HG02623 (cell line): ENCODE results near the gene CC2D2A.
"Not testable (repeated sequence)": the region's sequence is repeated elsewhere in the genome, so short reads cannot be mapped to it uniquely, and the experiment has no call there.

Source experiments
- ATAC-seq: cut with Tn5 transposase; IDR thresholded peaks from one replicate; pipeline ENCODE4 v1.9.1; 2021; ENCODE audit warnings: moderate library complexity; ENCODE audit not compliant: unreplicated experiment

The CC2D2A gene

DNA sequence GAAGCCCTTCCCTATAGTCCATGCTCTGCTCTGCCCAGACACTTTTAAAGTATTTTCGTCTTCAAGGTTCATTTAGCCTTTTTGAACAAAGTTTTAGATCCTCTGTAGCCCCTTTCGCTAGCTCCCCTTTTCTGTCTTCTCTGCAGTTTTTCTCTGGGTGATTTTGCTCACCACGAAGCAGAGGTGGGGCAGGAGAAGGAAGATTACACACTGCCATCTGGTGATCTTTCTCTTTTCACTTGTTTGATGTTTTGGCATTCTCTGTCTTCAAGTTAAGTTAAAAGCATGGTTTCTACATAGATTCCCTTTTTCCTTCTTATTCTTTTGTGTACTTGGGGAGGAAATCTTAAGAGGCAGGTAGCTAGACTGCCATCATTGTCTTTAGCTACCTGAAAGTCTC, 43.9 kb downstream of the CC2D2A start:
- ATAC-seq, result no peak

DNA sequence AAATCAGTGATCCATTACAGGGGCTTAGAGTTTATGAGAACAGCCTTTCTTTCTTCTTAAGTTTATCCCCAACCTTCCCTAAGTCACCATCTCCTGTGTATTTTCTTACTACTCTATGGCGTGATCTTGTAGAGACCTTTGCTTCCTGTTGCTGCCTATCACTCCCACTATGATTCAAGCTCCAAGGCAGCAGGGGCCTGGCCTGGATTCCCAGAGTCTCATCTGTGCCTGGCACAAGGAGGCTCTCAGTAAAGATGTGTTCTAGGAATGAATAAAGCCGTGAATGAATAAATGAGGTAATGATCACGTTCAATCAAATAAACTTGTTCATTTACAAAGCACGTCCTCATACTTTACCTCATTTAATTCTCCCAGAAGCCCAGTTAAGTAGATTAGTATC, 45.4 kb downstream of the CC2D2A start:
- no peak for ATAC-seq

DNA sequence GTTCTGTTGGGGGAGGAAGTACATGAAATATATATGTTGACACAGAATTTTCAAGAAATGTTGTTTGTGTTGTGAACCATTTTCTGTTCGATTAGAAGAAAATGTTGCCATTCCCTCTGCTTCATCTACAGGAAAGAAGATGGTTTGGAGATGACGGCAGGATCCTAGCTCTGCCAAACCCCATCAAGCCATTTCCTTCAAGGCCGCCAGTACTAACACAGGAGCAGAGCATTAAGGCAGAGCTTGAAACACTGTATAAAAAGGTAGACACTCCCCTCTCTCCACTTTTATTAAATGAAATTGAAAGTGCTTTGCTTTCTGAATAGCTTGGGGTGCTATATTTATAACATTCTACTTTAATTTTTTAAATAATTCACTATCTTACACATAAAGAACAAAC, 46.8 kb downstream of the CC2D2A start:
- ATAC-seq, result no peak

GRCh38 chr4:15517681-15518080, 48.0 kb downstream of the CC2D2A start:
- not testable (repeated sequence) for ATAC-seq

- no peak for ATAC-seq
Observed at GRCh38 chr4:15521442-15522039, 51.9 kb downstream of the CC2D2A start.

- ATAC-seq, result no peak
Observed at GRCh38 chr4:15525080-15525479, 55.4 kb downstream of the CC2D2A start.

DNA sequence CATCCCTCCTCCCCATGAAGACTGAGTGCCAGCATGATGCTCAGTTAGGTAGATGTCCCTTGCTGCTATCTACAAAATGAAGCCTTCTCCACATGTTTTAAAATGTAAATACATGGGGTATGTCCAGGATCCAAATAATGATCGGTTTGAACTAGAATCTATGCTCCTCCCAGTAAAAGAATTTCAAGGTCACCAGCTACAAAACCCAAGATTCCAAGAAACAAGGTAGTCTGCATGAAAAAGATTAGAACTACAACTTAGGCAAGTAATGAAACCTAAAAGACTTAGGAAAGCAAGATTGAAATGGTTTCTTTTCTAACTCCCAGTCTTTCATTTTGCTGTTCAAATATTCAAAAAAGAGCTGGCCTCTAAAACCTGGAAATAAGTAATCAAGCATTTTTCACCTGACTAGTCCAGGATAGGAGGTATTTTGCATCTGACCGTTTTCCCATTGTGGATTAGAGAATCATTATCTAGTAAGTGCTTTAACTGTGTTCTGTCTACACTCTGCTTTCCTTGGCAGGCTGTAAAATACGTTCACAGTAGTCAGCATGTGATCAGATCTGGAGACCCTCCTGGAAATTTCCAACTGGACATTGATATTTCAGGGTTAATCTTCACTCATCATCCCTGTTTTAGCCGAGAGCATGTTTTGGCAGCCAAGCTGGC, 57.4 kb downstream of the CC2D2A start:
- no peak for ATAC-seq

DNA sequence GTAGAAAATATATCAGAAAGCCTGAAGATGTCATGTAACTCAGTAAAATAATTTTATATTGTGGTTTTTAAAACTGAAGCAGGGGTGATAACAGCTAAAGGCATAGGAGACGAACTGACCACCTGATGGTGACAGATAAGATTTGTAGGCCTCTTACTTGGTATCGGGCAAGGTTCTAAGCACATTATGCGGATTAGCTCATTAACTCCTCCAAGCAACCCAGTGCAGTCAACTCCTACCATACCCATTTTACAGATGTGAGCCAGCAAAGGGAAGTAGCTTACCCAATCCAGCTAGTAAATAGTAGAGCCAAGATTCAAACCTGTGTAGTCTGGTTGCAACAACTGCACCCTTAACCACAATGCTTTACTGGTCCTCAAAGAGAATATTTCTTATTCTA, 62.1 kb downstream of the CC2D2A start:
- ATAC-seq, result no peak

- no peak for ATAC-seq
Observed at GRCh38 chr4:15533817-15534216, 64.1 kb downstream of the CC2D2A start.

- ATAC-seq, result no peak
Observed at GRCh38 chr4:15535599-15535998, 65.9 kb downstream of the CC2D2A start.

- no peak for ATAC-seq
Observed at GRCh38 chr4:15536552-15537499, 67.1 kb downstream of the CC2D2A start.

- no peak for ATAC-seq
Observed at GRCh38 chr4:15541941-15542340, 72.3 kb downstream of the CC2D2A start.

GRCh38 chr4:15542760-15543159, 73.1 kb downstream of the CC2D2A start:
- ATAC-seq, result no peak

DNA sequence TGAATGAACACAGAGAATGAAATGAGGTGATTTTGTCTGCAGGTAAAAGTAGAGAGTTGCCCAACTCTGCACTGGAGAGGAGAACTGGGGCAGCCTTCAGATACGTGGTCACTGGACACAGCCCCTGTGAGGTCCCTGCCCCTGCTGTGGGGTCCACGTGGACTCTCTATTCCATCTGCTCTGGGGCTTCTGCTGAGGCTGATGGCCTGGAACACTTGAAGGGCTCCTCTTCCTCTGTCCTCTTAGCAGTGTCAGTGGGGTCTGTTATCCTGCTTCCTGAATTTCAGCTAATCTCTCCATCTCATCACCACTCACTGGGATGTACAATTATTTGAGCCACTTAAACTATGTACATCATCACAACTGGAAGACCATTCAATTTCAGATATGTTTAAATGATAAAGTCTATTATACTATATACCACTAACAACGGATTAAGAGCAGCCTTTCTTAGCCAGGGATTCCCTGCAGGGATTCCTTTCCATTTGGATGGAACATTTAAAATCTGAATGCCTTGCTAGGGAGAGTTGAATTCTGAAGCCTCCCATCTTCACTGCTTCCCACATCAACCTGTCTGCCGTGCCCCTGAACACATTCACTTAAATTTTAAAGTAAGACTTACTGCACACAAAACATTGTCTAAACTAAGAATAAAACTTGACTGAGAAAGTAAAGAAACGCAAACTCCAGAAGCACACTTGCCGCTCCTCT, 74.0 kb downstream of the CC2D2A start:
- ATAC-seq, result no peak

- ATAC-seq, result no peak
Observed at GRCh38 chr4:15544248-15544729, 74.6 kb downstream of the CC2D2A start.

- no peak for ATAC-seq
Observed at GRCh38 chr4:15545371-15545770, 75.7 kb downstream of the CC2D2A start.

DNA sequence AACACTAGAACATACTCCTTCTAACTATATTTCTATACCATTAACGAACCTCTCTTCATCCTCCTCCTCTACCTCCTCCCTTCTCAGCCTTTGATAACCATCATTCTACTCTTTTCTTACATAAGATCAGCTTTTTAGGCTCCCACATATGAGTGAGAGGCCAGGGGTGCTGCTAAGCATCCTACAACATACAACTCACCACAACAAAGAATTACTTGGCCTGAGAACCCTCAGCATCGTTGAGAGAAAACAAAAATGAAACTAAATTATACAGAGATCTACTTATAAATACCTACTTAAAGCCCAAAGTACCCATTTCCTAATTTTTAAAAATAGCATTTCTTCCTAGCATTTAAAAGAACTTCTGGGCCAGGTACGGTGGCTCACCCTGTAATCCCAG, 77.7 kb downstream of the CC2D2A start:
- ATAC-seq, result no peak

- no peak for ATAC-seq
Observed at GRCh38 chr4:15550491-15550890, 80.8 kb downstream of the CC2D2A start.

DNA sequence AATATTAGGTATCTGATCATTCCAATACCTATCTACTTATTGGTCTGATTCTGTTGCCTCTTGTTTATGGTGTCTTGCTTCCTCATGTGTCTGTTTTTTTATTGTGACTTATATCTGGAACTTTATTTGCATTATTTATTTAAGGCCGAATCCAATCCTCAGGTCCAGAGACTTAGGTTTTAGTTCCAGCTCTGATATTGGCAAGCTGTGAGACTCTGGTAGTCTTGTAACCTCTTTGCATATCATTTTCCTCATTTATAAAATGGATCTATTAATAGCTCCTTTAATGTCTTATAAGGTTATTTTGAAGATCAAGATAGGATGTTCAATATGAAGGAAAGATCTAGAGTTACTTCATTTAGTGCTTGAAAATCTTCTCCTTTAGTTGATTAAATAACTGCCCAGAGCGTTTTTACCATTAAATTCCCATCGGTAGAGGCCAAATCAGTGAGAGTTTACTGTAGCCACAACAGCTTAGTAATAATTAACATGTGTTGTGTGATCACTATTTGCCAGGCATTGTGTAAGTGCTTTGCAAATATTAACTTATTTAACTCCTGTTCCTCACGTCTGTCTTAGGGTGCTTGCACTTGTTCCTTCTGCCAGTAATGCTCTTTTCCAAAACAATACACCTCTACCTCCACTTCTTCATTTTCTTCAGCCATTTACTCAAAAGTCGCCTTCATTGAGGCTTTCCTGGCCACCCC, 82.2 kb downstream of the CC2D2A start:
- no peak for ATAC-seq

DNA sequence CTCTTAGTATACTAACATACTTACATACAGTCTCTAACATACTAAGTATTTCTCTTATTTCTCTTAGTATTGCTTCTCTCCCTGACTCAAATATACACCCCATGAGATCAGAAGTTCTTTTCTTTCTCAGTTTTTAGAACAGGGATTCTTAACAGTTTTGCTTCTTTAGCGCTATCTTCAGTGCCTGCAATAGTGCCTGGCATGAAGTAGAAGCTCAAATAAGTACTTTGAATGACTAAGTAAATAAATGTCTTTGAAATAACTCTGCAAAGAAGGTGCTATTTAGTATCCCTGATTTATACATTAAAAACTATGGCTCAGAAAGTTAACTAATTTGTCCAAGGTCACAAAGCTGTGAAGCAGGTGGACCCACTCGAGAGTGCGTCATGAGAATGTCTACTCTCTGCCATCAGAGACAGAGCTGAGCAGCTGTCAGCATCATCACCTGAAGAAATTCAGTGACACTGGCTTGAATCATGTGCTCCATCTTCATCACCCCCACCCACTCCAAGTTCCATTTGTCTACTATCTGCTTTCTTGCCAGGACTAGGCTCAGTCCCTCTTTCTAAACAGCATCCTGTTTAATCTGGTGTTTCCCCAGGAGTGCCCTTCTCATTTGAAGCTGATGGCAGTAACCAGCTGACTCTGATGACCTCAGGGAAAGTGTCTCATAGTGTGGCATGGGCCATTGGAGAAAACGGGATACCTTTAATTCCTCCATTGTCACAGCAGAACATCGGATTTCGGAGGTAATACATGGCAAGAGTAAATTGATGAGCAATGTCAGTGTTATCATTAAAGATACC, 83.1 kb downstream of the CC2D2A start:
- ATAC-seq, result no peak
